ENCODE data around the gene ODAD4.

- TF ChIP-seq CTCF (IDR thresholded peaks at IDR 0.05; ENCODE audit: insufficient read depth, low read length): no peak
- TF ChIP-seq REST (IDR thresholded peaks at IDR 0.05; ENCODE audit: insufficient replicate concordance, low read depth): no peak
- no peak for TF ChIP-seq POLR2AphosphoS5 (IDR thresholded peaks at IDR 0.05; ENCODE audit: low read depth)
Measured at GRCh38 chr17:41885733-41886132, 44.7 kb upstream of the ODAD4 start.

All from HL-60 (cell line).